Neutrophil (primary cell): ENCODE measurements around the gene CD3G.

Experiments used
- H3K27ac ChIP-seq: fragments of 200-600 bp; sonication (generic); 2 replicates; pipeline ENCODE4 v1.5.1; 2016; ENCODE audit warnings: mild to moderate bottlenecking, moderate library complexity
- H3K27me3 ChIP-seq: fragments of 200-600 bp; sonication (generic); 2 replicates; pipeline ENCODE4 v1.6.0; 2016; ENCODE audit warnings: mild to moderate bottlenecking
- H3K36me3 ChIP-seq: fragments of 200-600 bp; sonication (generic); 2 replicates; pipeline ENCODE4 v1.5.1; 2017
- H3K4me1 ChIP-seq, 2 experiments: fragments of 200-600 bp in 1 of 2; sonication (generic) in 1 of 2; 1 replicate in 1 of 2; 2 replicates in 1 of 2; pipeline versions ENCODE4 v1.5.1 to v1.6.1; 2013 to 2016; ENCODE audit warnings: low read depth in 1 of 2, low read length in 1 of 2, mild to moderate bottlenecking in 1 of 2, moderate library complexity in 1 of 2; ENCODE audit not compliant: control insufficient read depth in 1 of 2, insufficient read depth in 1 of 2
- H3K4me3 ChIP-seq, 2 experiments: fragments of 200-600 bp in 1 of 2; sonication (generic) in 1 of 2; 1 replicate in 1 of 2; 2 replicates in 1 of 2; pipeline ENCODE4 v1.5.1; 2013 to 2016; ENCODE audit warnings: low read depth in 1 of 2, low read length in 1 of 2, mild to moderate bottlenecking in 1 of 2, moderate library complexity in 1 of 2
- H3K9me3 ChIP-seq: fragments of 200-600 bp; sonication (generic); 2 replicates; pipeline ENCODE4 v1.5.1; 2016
- CTCF ChIP-seq: fragments of 200-600 bp; sonication (generic); IDR thresholded peaks from 2 replicates; pipeline ENCODE4 v1.5.1; 2016; ENCODE audit warnings: antibody characterized with exemption

Gene CD3G

GRCh38 chr11:118311518-118311917, 32.6 kb upstream of the CD3G start:
- no peaks in the 10 kb centered on the region for H3K36me3 ChIP-seq
- no peak for TF ChIP-seq CTCF
- H3K27ac ChIP-seq = no peak overlapping the region
- no peak overlapping the region for H3K4me3 ChIP-seq
- no peaks in the 10 kb centered on the region for H3K9me3 ChIP-seq
- H3K4me1 ChIP-seq = peaks cover 2 to 12% of the 10 kb centered on the region in 2 experiments
- H3K27me3 ChIP-seq = peaks cover 40% of the 10 kb centered on the region

DNA sequence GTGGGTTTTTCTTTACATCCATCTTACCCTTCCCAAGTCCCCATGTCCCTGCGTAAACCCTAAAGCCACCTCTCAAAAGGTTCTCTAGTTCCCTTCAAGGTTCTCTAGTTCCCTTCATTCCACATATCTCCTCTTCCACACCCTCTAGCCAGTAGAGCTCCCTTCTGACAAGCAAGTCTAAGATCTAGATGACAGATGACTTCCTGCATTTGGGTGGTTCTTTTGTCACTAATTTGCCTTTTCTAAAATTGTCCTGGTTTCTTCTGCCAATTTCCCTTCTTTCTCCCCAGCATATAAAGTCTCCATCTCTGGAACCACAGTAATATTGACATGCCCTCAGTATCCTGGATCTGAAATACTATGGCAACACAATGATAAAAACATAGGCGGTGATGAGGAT, 31.8 kb upstream of the CD3G start:
- no peaks in the 10 kb centered on the region for H3K36me3 ChIP-seq
- peaks cover 9 to 20% of the 10 kb centered on the region in 2 experiments for H3K4me1 ChIP-seq
- H3K4me3 ChIP-seq = no peak overlapping the region
- H3K9me3 ChIP-seq = no peaks in the 10 kb centered on the region
- H3K27ac ChIP-seq = no peak overlapping the region
- TF ChIP-seq CTCF = no peak
- H3K27me3 ChIP-seq = peaks cover 48% of the 10 kb centered on the region

- no peak overlapping the region for H3K27ac ChIP-seq
These were observed 30.9 kb upstream of the CD3G start for GRCh38 chr11:118313242-118313641.

GRCh38 chr11:118314988-118315411, 29.1 kb upstream of the CD3G start:
- H3K4me3 ChIP-seq = no peak overlapping the region
- no peaks in the 10 kb centered on the region for H3K36me3 ChIP-seq
- no peaks in the 10 kb centered on the region for H3K9me3 ChIP-seq
- H3K4me1 ChIP-seq = peaks cover 20 to 38% of the 10 kb centered on the region in 2 experiments
- peaks cover 49% of the 10 kb centered on the region for H3K27me3 ChIP-seq
- no peak overlapping the region for H3K27ac ChIP-seq
- no peak for TF ChIP-seq CTCF

More at GRCh38 chr11:118313242-118313641, 30.9 kb upstream of the CD3G start:
- TF ChIP-seq CTCF = no peak
- no peak overlapping the region for H3K4me3 ChIP-seq
- H3K9me3 ChIP-seq = no peaks in the 10 kb centered on the region
- peaks cover 49% of the 10 kb centered on the region for H3K27me3 ChIP-seq
- H3K36me3 ChIP-seq = no peaks in the 10 kb centered on the region
- peaks cover 9 to 23% of the 10 kb centered on the region in 2 experiments for H3K4me1 ChIP-seq

- no peak for TF ChIP-seq CTCF
- Histone ChIP-seq H3K27ac (no peak overlapping the region), H3K4me1 (peaks cover 20 to 38% of the 10 kb centered on the region in 2 experiments)
These were observed 26.0 kb upstream of the CD3G start for GRCh38 chr11:118318124-118318523.

More at GRCh38 chr11:118318124-118318523, 26.0 kb upstream of the CD3G start:
- no peak overlapping the region for H3K4me3 ChIP-seq
- no peaks in the 10 kb centered on the region for H3K9me3 ChIP-seq
- peaks cover 40% of the 10 kb centered on the region for H3K27me3 ChIP-seq
- no peaks in the 10 kb centered on the region for H3K36me3 ChIP-seq
